A549 (cell line): ENCODE data around the gene FADS3.

Experiments used
- CTCF ChIP-seq: fragments of >200 bp; sonication (Bioruptor Twin); formaldehyde crosslinking; IDR thresholded peaks from 3 replicates; pipeline ENCODE4 v1.5.1; 2016
- ELK1 ChIP-seq: fragments of 150-350 bp; IDR thresholded peaks from 2 replicates; pipeline ENCODE4 v1.6.1; 2014; ENCODE audit warnings: low read depth, mild to moderate bottlenecking, low read length
- EP300 ChIP-seq, 2 experiments: fragments of >200 bp; sonication (Bioruptor Twin); formaldehyde crosslinking; IDR thresholded peaks; 2 replicates in 1 of 2; 3 replicates in 1 of 2; pipeline ENCODE4 v1.6.1; 2016 to 2017
- HMGXB4 ChIP-seq: fragments of 250-450 bp; sonication (Bioruptor Pico); IDR thresholded peaks from 2 replicates; pipeline ENCODE4 v1.5.0; 2021; ENCODE audit warnings: mild to moderate bottlenecking, moderate library complexity, borderline replicate concordance
- KDM1A ChIP-seq: fragments of 200-600 bp; sonication (generic); IDR thresholded peaks from 2 replicates; pipeline ENCODE4 v1.6.1; 2016; ENCODE audit warnings: low read depth, mild to moderate bottlenecking
- MAZ ChIP-seq: fragments of 150-350 bp; IDR thresholded peaks from 2 replicates; pipeline ENCODE4 v1.6.1; 2014; ENCODE audit warnings: antibody characterized with exemption, low read depth, low read length, borderline replicate concordance
- PHF8 ChIP-seq: fragments of 200-600 bp; sonication (generic); IDR thresholded peaks from 2 replicates; pipeline ENCODE4 v1.6.1; 2016; ENCODE audit warnings: low read depth, mild to moderate bottlenecking, antibody characterized with exemption, moderate library complexity, borderline replicate concordance
- POLR2A ChIP-seq: IDR thresholded peaks from 2 replicates; pipeline ENCODE4 v1.6.1; 2012; ENCODE audit warnings: mild to moderate bottlenecking, low read length
- RNF2 ChIP-seq: fragments of 200-600 bp; sonication (generic); IDR thresholded peaks from 2 replicates; pipeline ENCODE4 v1.6.1; 2016; ENCODE audit warnings: low read depth, mild to moderate bottlenecking, antibody characterized with exemption, moderate library complexity, borderline replicate concordance

- TF ChIP-seq KDM1A (no peak), ELK1 (no peak), CTCF (no peak), EP300 (IDR thresholded peaks at IDR 0.05) (no peak), RNF2 (no peak), POLR2A (no peak), HMGXB4 (CRISPR knock-in tag) (no peak), MAZ (no peak), PHF8 (no peak)
These were observed 16.8 kb upstream of the FADS3 start for GRCh38 chr11:61907871-61908729.
